H9 (cell line): ENCODE measurements around the gene TNIK. TPM values are rescaled to one million over a fixed set of nuclear protein-coding genes. Genes with fewer than 3 reads are reported as not detected.

Experiments
- DNase-seq: peaks from one replicate; pipeline ENCODE4 v3.0.0-alpha.2; 2017
- H2AFZ ChIP-seq: one replicate; pipeline ENCODE4 v1.6.1; 2013; ENCODE audit warnings: mild to moderate bottlenecking, low read length, control low read depth, moderate library complexity
- H2AK5ac ChIP-seq: 2 replicates; pipeline ENCODE4 v1.6.1; 2013; ENCODE audit warnings: low read length, control low read depth, mixed read lengths; ENCODE audit not compliant: insufficient read length
- H2BK120ac ChIP-seq: one replicate; pipeline ENCODE4 v1.6.1; 2013; ENCODE audit warnings: low read depth, mild to moderate bottlenecking, low read length, control low read depth, inconsistent platforms; ENCODE audit not compliant: poor library complexity, severe bottlenecking
- H2BK12ac ChIP-seq: 2 replicates; pipeline ENCODE4 v1.6.1; 2013; ENCODE audit warnings: low read length, control low read depth, mixed read lengths, low read depth; ENCODE audit not compliant: insufficient read length
- H2BK15ac ChIP-seq: 2 replicates; pipeline ENCODE4 v1.6.1; 2013; ENCODE audit warnings: low read depth, low read length, control low read depth
- H2BK20ac ChIP-seq: one replicate; pipeline ENCODE4 v1.6.1; 2013; ENCODE audit warnings: low read depth, mild to moderate bottlenecking, low read length, control low read depth, inconsistent platforms; ENCODE audit not compliant: poor library complexity, severe bottlenecking
- H2BK5ac ChIP-seq: 2 replicates; pipeline ENCODE4 v1.6.1; 2013; ENCODE audit warnings: low read length, control low read depth, mixed read lengths; ENCODE audit not compliant: insufficient read length
- H3K14ac ChIP-seq: 2 replicates; pipeline ENCODE4 v1.6.1; 2013; ENCODE audit warnings: low read length, control low read depth; ENCODE audit not compliant: insufficient read depth
- H3K18ac ChIP-seq: 2 replicates; pipeline ENCODE4 v1.6.1; 2013; ENCODE audit warnings: low read depth, mild to moderate bottlenecking, mixed read lengths, low read length, control low read depth; ENCODE audit not compliant: insufficient read length
- H3K23ac ChIP-seq: 2 replicates; pipeline ENCODE4 v1.6.1; 2013; ENCODE audit warnings: low read length, control low read depth, mixed read lengths, low read depth; ENCODE audit not compliant: insufficient read length
- H3K23me2 ChIP-seq: 2 replicates; pipeline ENCODE4 v1.6.1; 2013; ENCODE audit warnings: low read depth, mild to moderate bottlenecking, mixed read lengths, low read length, control low read depth; ENCODE audit not compliant: insufficient read length, poor library complexity, severe bottlenecking
- H3K27ac ChIP-seq: 2 replicates; pipeline ENCODE4 v1.5.1; 2013; ENCODE audit warnings: low read length, control low read depth, mixed read lengths, low read depth; ENCODE audit not compliant: insufficient read length
- H3K27me3 ChIP-seq: 2 replicates; pipeline ENCODE4 v1.6.1; 2013; ENCODE audit warnings: low read length, control low read depth, inconsistent platforms; ENCODE audit not compliant: insufficient read depth
- H3K4ac ChIP-seq: 2 replicates; pipeline ENCODE4 v1.6.1; 2013; ENCODE audit warnings: low read depth, mild to moderate bottlenecking, control low read depth, inconsistent platforms, low read length, moderate library complexity
- H3K4me1 ChIP-seq: 2 replicates; pipeline ENCODE4 v1.6.1; 2013; ENCODE audit warnings: low read length, control low read depth, inconsistent platforms; ENCODE audit not compliant: insufficient read depth
- H3K4me2 ChIP-seq: 2 replicates; pipeline ENCODE4 v1.6.1; 2013; ENCODE audit warnings: low read length, control low read depth, mixed read lengths; ENCODE audit not compliant: insufficient read length, insufficient read depth
- H3K56ac ChIP-seq: 2 replicates; pipeline ENCODE4 v1.6.1; 2013; ENCODE audit warnings: low read depth, mild to moderate bottlenecking, mixed read lengths, low read length, control low read depth; ENCODE audit not compliant: insufficient read length
- H3K79me1 ChIP-seq: 2 replicates; pipeline ENCODE4 v1.6.1; 2013; ENCODE audit warnings: low read depth, mild to moderate bottlenecking, moderate library complexity, low read length, control low read depth, inconsistent platforms; ENCODE audit not compliant: insufficient read depth, poor library complexity, severe bottlenecking
- H3K79me2 ChIP-seq: 2 replicates; pipeline ENCODE4 v1.6.1; 2013; ENCODE audit warnings: low read length, control low read depth, inconsistent platforms; ENCODE audit not compliant: insufficient read depth
- H3K9ac ChIP-seq: 2 replicates; pipeline ENCODE4 v1.6.1; 2013; ENCODE audit warnings: low read length, control low read depth, mixed read lengths; ENCODE audit not compliant: insufficient read length; ENCODE audit errors: extremely low read depth
- H3K9me3 ChIP-seq: one replicate; pipeline ENCODE4 v1.6.1; 2013; ENCODE audit warnings: low read depth, low read length, inconsistent platforms; ENCODE audit not compliant: control insufficient read depth
- H3T11ph ChIP-seq: one replicate; pipeline ENCODE4 v1.6.1; 2013; ENCODE audit warnings: mild to moderate bottlenecking, low read length, control low read depth, inconsistent platforms
- H4K20me1 ChIP-seq: one replicate; pipeline ENCODE4 v1.6.1; 2013; ENCODE audit not compliant: control insufficient read depth, insufficient read length, insufficient read depth
- H4K5ac ChIP-seq: 2 replicates; pipeline ENCODE4 v1.6.1; 2013; ENCODE audit warnings: low read depth, mild to moderate bottlenecking, mixed read lengths, low read length, control low read depth; ENCODE audit not compliant: insufficient read length
- H4K8ac ChIP-seq: replicated peaks from 2 replicates; pipeline ENCODE4 v1.6.1; 2013; ENCODE audit warnings: low read length, control low read depth, mixed read lengths, low read depth; ENCODE audit not compliant: insufficient read length
- H4K91ac ChIP-seq: 2 replicates; pipeline ENCODE4 v1.6.1; 2013; ENCODE audit warnings: low read depth, mild to moderate bottlenecking, moderate library complexity, mixed read lengths, low read length, control low read depth; ENCODE audit not compliant: insufficient read length
- H3K27ac Mint-ChIP-seq, 3 experiments: 2 replicates in 2 of 3; 3 replicates in 1 of 3; pipeline ENCODE4 v1.8.0; 2020 to 2021; ENCODE audit warnings: mixed read lengths in 3 of 3, mild to moderate bottlenecking in 1 of 3, moderate library complexity in 1 of 3
- H3K27me3 Mint-ChIP-seq: 2 replicates; pipeline ENCODE4 v1.8.0; 2021; ENCODE audit warnings: low read depth, mild to moderate bottlenecking, moderate library complexity, mixed read lengths
- H3K36me3 Mint-ChIP-seq, 3 experiments: 2 replicates in 2 of 3; 3 replicates in 1 of 3; pipeline ENCODE4 v1.8.0; 2020 to 2021; ENCODE audit warnings: low read depth in 3 of 3, mixed read lengths in 3 of 3; ENCODE audit not compliant: insufficient read depth in 1 of 3
- H3K4me1 Mint-ChIP-seq, 2 experiments: 2 replicates each; pipeline ENCODE4 v1.8.0; 2020; ENCODE audit warnings: mixed read lengths in 2 of 2
- H3K4me3 Mint-ChIP-seq, 2 experiments: 2 replicates in 1 of 2; 3 replicates in 1 of 2; pipeline ENCODE4 v1.8.0; 2020 to 2021; ENCODE audit warnings: mild to moderate bottlenecking in 2 of 2, mixed read lengths in 2 of 2, moderate library complexity in 1 of 2
- H3K9me3 Mint-ChIP-seq, 2 experiments: 2 replicates in 1 of 2; 3 replicates in 1 of 2; pipeline ENCODE4 v1.8.0; 2020; ENCODE audit warnings: mild to moderate bottlenecking in 2 of 2, mixed read lengths in 2 of 2, moderate library complexity in 1 of 2
- WGBS: extraction: QIAGEN DNeasy Blood & Tissue Kit; methylation state at CpG from one replicate; pipeline ENCODE4 v1.1.7; 2013; ENCODE audit warnings: missing lambda C conversion rate, low lambda C conversion rate, mixed read lengths; ENCODE audit not compliant: insufficient read length; ENCODE audit errors: extremely low coverage; 5-methylcytosine and 5-hydroxymethylcytosine counted together
- total RNA-seq: library from RNA; stranded (reverse); gene quantifications from 2 replicates; pipeline ENCODE4 v1.2.1, GENCODE V29; 2021
- TF ChIP-seq, protein P1 (sequence below): fragments of 200-600 bp; sonication (generic); conservative IDR thresholded peaks from 3 replicates; pipeline ENCODE4 v1.8.0; 2021; ENCODE audit warnings: antibody characterized with exemption, mild to moderate bottlenecking

The TNIK gene
- total RNA-seq, 1 experiment from 2014 or later: 15.9 TPM

DNA sequence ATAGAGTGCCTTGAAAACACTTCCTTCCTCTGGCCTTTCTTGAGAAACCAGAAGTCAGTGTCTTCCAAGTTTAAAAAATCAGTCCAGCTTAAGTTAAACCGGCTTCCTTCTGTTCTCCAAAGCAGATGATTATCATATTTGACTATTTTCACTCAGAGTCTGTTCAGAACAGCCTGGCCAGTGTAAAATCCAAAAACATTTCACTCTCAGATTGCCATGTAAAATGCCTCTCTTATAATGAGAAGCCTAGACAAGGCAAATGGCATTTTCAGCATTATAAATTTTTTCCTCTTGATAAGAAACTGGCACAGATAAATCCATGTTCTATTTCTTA, 193.5 kb downstream of the TNIK start:
- Mint-ChIP-seq H3K4me3 (no peak overlapping the region), H3K27me3 (no peaks in the 10 kb centered on the region), H3K9me3 (no peaks in the 10 kb centered on the region), H3K27ac (no peak overlapping the region), H3K36me3 (no peaks in the 10 kb centered on the region), H3K4me1 (peaks cover 25 to 27% of the 10 kb centered on the region in 2 experiments)
- Histone ChIP-seq H3K79me1 (no peaks in the 10 kb centered on the region), H2BK120ac (no peak overlapping the region), H3K18ac (no peak overlapping the region), H3T11ph (no peak overlapping the region), H3K23ac (no peak overlapping the region), H4K20me1 (no peaks in the 10 kb centered on the region), H3K4me1 (peaks cover 12% of the 10 kb centered on the region; the same call in 1 of the 2 replicates), H3K27me3 (no peaks in the 10 kb centered on the region), H3K79me2 (no peaks in the 10 kb centered on the region; the same call in 1 of the 2 replicates), H2AK5ac (no peak overlapping the region), H3K9me3 (no peaks in the 10 kb centered on the region), H3K56ac (no peak overlapping the region), H2BK5ac (no peak overlapping the region), H2BK12ac (no peak overlapping the region), H4K8ac (no peak overlapping the region), H3K23me2 (no peaks in the 10 kb centered on the region), H3K4me2 (no peak overlapping the region), H3K9ac (no peak overlapping the region), H3K4ac (no peak overlapping the region), H4K5ac (no peak overlapping the region), H2BK20ac (no peak overlapping the region), H3K27ac (no peak overlapping the region), H2BK15ac (no peak overlapping the region), H4K91ac (no peak overlapping the region), H3K14ac (no peak overlapping the region), H2AFZ (no peak overlapping the region)
- no peak for DNase-seq
- WGBS: no CpG with 5 or more reads among the region's 1 CpG
- TF ChIP-seq, protein P1, sequence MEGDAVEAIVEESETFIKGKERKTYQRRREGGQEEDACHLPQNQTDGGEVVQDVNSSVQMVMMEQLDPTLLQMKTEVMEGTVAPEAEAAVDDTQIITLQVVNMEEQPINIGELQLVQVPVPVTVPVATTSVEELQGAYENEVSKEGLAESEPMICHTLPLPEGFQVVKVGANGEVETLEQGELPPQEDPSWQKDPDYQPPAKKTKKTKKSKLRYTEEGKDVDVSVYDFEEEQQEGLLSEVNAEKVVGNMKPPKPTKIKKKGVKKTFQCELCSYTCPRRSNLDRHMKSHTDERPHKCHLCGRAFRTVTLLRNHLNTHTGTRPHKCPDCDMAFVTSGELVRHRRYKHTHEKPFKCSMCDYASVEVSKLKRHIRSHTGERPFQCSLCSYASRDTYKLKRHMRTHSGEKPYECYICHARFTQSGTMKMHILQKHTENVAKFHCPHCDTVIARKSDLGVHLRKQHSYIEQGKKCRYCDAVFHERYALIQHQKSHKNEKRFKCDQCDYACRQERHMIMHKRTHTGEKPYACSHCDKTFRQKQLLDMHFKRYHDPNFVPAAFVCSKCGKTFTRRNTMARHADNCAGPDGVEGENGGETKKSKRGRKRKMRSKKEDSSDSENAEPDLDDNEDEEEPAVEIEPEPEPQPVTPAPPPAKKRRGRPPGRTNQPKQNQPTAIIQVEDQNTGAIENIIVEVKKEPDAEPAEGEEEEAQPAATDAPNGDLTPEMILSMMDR: no peak
